Measurements from ENCODE around the gene FOXP2. TPM values are rescaled to one million over a fixed set of nuclear protein-coding genes. Genes with fewer than 3 reads are reported as not detected.

The FOXP2 gene
- total RNA-seq, 1 donor, result 17.4 TPM

DNA sequence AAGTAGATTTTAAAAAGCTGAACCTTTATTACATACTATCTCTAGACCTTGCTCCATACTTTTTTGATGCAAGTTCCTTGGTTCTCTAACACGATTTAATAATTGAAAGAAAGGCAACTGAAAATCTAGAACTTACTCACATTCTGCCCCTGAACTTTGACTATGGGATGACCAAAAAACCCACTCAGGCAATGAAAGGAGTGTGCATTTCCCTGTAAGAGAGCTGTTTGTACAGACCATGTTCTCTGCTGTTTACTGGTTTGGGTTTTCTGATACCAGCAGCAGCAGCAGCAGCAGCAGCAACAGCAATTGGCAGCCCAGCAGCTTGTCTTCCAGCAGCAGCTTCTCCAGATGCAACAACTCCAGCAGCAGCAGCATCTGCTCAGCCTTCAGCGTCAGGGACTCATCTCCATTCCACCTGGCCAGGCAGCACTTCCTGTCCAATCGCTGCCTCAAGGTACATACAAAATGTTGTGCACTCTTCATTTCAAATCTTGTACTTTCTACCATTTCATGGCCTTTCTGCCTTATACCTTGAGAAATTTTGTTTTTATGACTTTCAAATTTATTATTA, 216.7 kb downstream of the FOXP2 start:
- no peak for DNase-seq (ENCODE audit: low read depth)
- no peak overlapping the region for H3K4me3 ChIP-seq (ENCODE audit: low read depth, low read length)
- TF ChIP-seq CTCF (IDR thresholded peaks at IDR 0.05; ENCODE audit: insufficient read depth, low read length), result no peak

GRCh38 chr7:114639451-114639850, 224.8 kb downstream of the FOXP2 start:
- TF ChIP-seq CTCF (IDR thresholded peaks at IDR 0.05; ENCODE audit: insufficient read depth, low read length), result no peak
- no peak overlapping the region for H3K4me3 ChIP-seq (ENCODE audit: low read depth, low read length)
- DNase-seq (ENCODE audit: low read depth), result no peak

GRCh38 chr7:114644455-114644854, 229.8 kb downstream of the FOXP2 start:
- TF ChIP-seq CTCF (IDR thresholded peaks at IDR 0.05; ENCODE audit: insufficient read depth, low read length), result no peak
- H3K4me3 ChIP-seq (ENCODE audit: low read depth, low read length), result no peak overlapping the region
- no peak for DNase-seq (ENCODE audit: low read depth)

GRCh38 chr7:114645451-114645850, 230.8 kb downstream of the FOXP2 start:
- no peak overlapping the region for H3K4me3 ChIP-seq (ENCODE audit: low read depth, low read length)
- no peak for DNase-seq (ENCODE audit: low read depth)
- TF ChIP-seq CTCF (IDR thresholded peaks at IDR 0.05; ENCODE audit: insufficient read depth, low read length), result no peak

GRCh38 chr7:114647518-114647917, 232.9 kb downstream of the FOXP2 start:
- no peak for DNase-seq (ENCODE audit: low read depth)
- H3K4me3 ChIP-seq (ENCODE audit: low read depth, low read length), result no peak overlapping the region
- no peak for TF ChIP-seq CTCF (IDR thresholded peaks at IDR 0.05; ENCODE audit: insufficient read depth, low read length)

DNA sequence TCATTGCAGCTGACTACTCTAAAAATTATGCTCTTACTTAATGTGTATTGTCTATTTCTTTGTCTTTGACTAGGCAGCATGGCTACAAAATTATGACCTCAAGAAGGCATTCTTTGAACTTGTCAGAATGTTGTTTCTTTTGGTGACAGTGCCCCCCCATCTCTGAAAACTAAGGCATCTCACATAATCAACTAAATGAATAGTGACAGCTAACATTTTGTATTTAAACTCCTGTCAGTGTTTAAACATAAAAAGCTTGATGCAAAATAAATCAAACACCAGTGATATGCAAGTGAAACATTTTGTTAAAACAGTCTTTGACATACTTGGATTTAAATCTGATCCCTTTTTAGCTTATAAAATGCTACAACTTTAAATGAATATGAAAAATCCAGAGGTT, 233.5 kb downstream of the FOXP2 start:
- TF ChIP-seq CTCF (IDR thresholded peaks at IDR 0.05; ENCODE audit: insufficient read depth, low read length), result no peak
- no peak for DNase-seq (ENCODE audit: low read depth)
- H3K4me3 ChIP-seq (ENCODE audit: low read depth, low read length), result no peak overlapping the region

DNA sequence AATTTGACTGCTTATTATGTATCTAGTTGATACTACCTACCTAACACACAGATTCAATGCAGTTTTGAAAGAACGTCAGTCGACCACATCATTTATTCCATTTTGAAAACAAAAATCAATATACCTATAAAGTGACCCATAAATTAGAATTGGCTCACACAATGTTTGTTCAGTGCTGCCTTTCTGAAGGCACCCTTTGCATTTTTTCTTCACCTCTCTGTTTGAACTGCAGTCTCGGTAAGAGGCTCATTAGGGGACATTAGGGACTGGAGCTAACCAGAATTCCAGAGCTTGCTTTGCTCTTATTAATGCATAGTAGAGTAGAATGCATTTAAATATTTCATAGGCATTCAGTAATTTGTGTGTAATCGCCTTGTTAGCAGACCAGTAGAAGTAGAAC, 234.1 kb downstream of the FOXP2 start:
- no peak for DNase-seq (ENCODE audit: low read depth)
- no peak for TF ChIP-seq CTCF (IDR thresholded peaks at IDR 0.05; ENCODE audit: insufficient read depth, low read length)
- no peak overlapping the region for H3K4me3 ChIP-seq (ENCODE audit: low read depth, low read length)
